HG02885 (cell line): ENCODE measurements around the gene EIF4G2.
"Not testable (repeated sequence)": the region's sequence is repeated elsewhere in the genome, so short reads cannot be mapped to it uniquely, and the experiment has no call there.

ENCODE experiments used
- ATAC-seq: cut with Tn5 transposase; IDR thresholded peaks from one replicate; pipeline ENCODE4 v1.9.1; 2021; ENCODE audit warnings: mild to moderate bottlenecking; ENCODE audit not compliant: unreplicated experiment, poor library complexity

EIF4G2 gene

DNA sequence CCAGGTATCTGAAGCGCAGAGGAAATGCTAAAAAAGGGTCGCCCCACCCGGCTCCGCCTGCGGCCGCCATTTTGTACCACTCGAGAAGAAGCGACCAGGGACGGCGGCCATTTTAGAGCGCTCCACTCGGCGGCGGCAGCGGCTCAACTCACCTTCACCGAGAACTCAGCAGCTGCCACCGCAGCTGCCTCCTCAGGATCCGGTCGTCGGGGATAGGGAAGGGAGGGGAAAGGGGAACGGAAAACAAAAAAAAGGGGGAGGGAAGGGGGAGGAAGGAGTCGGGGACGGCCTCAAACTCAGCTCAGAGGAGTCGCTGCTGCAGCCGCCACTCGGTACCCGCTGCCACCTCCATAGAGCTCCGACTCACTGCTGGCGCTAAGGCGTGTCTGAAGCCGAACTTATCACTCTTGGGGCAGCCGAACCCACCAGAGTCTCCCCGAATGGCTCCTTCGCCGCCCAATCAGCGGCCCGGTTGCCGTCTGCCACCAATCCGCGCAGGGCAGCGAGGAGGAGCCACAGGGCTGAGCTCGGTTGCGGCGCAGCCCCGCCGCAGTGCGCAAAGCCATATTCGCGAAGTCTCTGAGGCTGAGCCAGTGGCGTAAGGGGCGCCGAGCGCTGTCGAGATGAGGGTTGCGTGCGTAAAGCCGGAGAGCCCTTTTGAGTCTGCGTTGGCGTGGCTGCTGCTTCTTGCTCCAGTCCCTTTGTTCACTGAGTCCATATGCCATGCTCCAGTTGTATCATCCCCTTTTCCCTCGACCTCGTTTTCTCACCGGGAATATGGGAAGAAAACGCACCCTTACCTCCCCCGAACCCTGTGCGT, at the start of gene EIF4G2:
Gene EIF4G2, minus strand, starts transcription at position 374 of the 820 bp plus-strand sequence.
- peak; percentile 91 for ATAC-seq

DNA sequence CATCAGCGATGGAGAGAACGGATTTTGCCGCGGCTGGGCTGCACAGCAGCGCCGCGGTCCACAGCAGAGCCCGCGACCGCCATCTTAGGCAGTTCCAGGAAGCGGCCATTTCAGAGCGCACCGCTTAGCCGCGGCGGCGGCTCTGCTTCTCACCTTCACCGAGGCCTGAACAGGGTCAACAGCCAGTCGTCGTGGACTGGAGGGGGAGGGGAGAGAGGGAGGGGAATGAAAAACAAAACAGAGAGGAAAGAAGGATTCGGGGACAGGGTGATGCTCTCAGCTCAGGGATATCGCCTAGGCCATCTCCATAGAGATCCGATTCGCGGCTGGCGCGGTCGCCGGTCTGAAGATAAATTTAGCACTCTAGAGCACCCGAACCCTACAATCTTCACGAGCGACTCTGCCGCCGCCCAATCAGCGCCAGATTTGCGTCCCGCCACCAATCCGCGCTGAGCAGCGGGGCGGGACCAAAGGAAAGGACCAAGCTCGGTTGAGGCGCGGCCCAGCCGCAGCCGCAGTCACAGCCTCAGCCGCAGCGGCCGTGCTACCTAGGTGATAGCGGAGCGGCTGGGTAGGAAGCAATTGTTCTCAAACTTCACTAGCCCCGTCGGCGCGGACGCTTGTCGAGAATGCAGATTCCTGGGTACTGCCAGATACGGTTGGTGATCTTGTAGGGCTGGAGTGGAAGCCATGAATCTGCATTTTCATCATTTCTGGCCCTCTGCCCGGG, 49.1 kb upstream of the EIF4G2 start, which contains the start of gene ZBED5:
Gene ZBED5, minus strand, starts transcription at position 345 of the 730 bp plus-strand sequence. CDS start 3,108 bp downstream, outside the sequence.
- ATAC-seq: peak; percentile 93

DNA sequence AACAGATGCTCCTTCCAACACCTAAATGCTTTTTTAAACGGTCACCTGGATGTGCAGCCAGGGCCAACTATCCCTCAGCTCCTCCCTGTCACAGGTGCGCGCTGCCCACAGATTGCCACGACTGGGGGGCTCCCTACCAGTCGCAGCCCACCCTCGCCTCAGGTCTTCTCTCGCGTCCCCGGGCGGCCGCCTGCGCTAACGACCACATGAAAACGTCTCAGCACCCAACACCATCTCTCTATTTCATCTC, 48.7 kb upstream of the EIF4G2 start:
- peak; percentile 24 for ATAC-seq

DNA sequence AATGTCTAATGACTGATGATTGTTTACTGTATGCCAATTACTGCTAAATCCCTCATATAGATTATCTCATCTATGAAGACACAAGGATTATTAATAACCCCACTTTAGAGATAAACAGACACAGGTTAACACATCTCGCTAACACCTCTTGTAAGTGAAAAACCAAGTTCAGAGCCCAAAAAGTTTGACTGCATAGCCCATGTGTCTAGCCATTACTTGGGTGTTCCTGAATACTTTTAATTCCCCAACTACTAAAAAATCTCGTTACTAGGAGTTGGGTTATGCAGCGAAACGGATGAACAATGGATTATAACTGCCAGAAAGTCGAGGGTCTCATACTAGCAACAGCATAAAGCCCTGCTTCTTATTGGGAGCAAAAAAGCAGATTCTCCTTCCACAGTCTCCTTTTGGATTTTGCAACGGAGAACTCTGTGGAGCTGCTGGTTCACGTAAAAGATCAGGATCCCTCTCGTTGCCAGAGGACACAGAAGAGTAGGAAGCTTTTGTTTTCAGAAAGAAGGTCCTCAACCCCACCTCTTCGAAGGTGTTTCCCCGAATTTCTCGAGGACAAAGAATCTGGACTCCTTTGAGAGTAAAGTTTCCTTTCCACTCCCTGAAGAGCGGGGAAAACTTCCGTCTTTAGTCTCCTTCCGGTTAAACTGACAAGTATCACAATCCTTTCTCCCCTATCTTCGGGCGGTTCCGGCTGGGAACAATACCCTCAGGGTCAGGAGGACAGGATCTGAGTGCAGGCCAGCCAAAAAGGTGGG, 48.1 kb upstream of the EIF4G2 start:
- peak; percentile 3 for ATAC-seq

DNA sequence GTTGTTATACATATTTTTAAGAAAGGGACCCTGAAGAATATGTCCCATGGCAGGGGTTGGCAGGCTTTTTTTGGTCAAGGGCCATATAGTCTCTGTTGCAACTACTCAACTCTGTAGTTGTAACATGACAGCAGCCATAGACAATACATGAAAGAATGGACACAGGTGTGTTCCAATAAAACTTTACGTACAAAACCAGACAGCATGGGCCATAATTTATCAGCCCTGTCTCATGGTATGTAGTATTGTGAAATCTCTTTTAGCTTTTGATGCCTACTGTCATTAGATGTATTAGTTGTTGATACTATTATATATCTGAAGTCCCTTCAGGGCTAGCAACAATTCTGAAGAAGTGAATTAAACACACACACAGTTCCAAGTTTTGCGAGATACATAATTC, 46.6 kb upstream of the EIF4G2 start:
- no peak for ATAC-seq

DNA sequence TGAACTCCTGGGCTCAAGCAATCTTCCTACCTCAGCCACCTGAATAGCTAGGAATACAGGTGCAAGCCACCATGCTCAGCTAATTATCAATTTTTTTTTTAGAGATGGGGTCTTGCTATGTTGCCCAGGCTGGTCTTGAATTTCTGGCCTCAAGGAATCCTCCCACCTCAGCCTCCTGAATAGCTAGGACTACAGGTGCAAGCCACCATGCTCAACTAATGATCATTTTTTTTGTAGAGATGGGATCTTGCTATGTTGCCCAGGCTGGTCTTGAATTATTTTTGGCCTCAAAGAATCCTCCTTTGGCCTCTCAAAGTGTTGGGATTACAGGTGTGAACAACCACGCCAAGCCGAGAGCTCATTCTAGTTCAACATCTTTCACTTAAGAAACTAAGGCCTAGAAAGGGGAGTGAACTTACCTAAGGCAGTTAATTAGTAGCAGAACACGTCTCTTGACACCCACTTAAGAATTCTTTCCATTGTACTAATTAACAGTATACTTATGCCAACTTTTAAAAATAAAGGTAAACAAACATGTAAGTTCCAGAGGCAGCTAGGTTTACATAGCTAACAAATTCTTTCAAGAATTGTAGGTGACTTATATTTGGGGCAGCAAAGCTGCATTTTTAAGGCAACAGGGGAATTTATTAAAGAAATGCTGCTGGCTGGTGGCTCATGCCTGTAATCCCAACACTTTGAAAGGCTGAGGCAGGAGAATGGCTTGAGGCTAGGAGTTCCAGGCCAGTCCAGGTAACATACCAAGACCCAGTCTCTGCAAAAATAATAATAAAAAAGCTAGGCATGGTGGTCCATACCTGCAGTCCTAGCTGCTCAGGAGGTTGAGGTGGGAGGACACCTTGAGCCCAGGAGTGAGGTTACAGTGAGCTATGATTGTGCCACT, 39.5 kb upstream of the EIF4G2 start:
- no peak for ATAC-seq

DNA sequence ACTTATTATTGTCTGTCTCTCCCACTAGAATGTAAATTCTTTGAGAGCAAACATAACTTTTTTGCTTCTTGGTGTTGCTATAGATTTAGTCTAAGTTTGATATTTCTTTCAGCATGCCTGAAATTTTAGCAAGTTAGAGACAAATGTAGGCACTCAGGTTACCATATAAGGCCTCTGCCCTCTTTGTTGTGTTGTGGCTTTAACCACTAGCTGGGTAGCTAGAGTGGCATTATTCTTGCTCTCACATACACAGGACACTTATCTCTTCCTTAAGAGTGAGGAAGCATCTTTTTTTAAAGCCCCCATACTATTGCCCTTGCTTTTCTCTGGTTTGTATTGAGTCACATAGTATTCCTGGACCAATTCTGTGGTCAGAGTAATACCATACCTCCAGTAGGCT, 37.9 kb upstream of the EIF4G2 start:
- no peak for ATAC-seq

DNA sequence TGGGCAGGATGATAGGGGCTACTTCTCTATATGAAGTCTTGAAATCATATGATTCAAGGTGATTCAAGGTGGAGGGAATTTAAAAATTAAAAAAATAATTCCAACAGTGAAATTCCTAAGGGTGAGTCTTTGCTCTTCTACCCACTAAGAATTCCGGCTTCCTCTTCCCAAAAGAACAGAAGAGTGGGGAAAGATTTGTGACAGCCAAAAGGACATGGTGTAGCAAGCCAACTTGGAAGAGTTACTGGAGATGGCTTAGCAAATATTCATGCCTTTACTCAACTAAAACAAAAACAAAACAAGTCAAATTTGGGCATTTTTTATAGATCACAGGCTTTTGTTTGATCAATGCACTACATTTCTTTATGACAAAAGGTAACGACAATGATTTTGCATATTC, 36.9 kb upstream of the EIF4G2 start:
- no peak for ATAC-seq

DNA sequence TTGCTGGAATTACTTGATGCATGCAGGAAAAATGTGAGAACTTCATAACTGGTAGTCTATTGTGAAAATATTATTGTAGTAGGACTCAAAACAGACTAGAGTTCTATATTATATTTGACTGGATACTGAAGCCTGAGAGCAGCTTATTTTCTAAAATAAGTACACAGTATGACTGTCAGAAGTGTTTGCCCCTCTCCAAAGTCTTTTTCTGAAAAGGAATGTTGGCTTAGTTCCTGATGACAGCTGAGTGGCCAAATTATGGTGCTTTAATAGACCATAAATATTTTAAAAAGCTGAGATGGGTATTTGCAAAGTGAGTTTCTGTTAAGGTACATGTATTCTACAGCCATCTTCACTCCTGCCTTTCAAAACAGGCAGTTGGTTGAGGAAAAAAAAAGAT, 36.1 kb upstream of the EIF4G2 start:
- no peak for ATAC-seq

DNA sequence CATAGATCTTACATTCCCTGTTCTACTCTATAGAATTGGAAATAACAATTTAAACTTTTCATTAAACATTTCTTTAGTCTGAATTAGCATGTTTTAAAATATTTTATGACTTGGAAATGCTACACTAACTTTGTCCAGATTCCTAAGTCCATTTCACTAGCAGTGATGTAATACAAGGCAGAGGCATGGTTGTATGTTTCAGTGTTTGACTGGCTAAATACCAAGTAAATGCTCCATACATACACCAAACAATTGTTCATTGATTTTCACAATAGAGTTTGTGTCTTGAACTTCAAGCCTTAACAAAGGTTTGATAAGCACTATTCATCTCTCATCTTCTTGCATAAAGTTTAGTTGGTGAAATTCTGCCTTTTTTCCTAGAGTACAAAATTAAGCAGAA, 35.6 kb upstream of the EIF4G2 start:
- ATAC-seq: no peak

DNA sequence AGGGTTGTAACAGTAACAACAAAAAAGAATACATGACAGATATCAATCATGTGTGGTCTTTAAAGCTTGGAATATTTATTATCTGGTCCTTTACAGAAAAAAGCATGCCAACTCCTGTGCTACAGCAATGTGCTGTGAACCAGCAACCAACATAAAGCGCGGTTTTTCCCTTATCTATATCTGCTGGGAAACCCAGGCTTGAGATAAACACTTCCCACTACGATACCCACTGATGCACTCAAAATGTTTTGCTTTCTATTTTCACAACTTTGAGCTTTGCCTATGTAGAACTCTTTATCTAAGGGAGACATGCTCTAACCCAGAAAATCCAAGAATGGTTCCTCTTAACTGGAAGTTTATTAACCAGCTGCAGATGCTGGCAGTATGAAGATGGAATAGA, 30.2 kb upstream of the EIF4G2 start:
- no peak for ATAC-seq

DNA sequence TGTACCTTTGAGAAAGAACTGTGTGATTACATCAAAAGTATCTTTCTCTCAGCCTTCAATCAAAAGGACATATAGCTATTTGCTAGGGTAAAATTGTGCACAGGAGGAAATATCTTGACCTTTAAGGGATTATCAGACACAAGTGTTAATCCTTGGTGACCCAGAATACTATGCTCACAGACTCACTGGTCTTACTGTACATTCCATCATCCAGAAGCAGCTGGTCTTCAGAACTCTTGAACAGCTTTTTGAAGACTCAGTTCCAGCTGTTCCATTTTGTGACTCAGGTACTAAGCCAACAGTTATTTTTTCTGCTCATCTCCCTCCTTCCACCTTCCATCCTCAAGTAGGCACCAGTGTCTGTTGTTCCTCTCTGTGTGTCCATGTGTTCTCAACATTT, 29.4 kb upstream of the EIF4G2 start:
- ATAC-seq: no peak

DNA sequence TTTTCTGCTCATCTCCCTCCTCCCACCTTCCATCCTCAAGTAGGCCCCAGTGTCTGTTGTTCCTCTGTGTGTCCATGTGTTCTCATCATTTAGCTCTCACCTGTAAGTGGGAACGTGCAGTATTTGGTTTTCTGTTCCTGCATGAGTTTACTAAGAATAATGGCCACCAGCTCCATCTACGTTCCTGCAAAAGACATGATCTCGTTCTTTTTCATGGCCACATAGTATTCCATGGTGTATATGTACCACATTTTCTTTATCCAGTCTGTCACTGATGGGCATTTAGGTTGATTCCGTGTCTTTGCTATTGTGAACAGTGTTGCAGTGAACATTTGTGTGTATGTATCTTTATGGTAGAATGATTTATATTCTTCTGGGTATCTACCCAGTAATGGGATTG, 28.2 kb upstream of the EIF4G2 start:
- not testable (repeated sequence) for ATAC-seq

DNA sequence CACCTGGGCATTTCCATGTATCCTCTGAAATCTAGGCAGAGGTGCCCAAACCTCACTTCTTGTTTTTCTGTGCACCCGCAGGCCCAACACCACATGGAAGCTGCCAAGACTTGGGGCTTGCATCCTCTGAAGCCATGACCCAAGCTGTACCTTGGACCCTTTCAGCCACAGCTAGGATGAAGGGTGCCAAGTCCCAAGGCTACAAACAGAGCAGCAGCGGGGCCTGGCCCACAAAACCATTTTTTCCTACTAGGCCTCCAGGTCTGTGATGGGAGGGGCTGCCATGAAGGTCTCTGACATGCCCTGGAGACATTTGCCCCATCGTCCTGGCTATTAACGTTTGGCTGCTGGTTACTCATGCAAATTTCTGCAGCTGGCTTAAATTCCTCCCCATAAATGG, 20.4 kb upstream of the EIF4G2 start:
- ATAC-seq: no peak

DNA sequence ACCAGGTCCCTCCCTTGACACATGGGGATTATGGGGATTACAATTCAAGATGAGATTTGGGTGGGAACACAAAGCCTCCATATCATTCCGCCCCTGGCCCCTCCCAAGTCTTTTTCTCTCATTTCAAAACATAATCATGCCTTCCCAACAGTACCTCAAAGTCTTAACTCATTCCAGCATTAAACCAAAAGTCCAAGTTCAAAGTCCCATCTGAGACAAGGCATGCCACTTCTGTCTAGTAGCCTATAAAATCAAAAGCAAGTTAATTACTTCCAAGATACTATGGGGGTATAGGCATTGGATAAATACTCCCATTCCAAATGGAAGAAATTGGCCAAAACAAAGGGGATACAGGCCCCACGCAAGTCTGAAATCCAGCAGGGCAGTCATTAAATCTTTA, 19.7 kb upstream of the EIF4G2 start:
- ATAC-seq: no peak

DNA sequence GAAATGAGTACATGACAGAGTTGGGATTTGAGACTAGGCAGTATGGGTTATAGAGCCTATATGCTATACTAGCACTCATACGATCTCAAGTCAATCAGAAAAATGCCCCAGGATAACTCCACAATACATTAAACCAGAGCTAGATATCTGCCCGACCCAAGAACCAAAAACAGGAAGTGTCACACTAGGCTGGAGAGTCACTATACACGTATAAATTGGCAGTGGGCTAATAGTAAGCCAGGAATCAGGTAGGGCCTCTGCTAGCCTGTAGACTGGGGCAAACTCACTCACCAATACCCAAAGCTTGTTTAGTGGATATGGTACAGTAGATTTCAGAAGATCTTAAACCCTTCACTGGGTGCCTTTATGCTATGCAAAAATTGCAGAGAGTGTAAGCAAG, 16.2 kb upstream of the EIF4G2 start:
- peak; percentile 72 for ATAC-seq

DNA sequence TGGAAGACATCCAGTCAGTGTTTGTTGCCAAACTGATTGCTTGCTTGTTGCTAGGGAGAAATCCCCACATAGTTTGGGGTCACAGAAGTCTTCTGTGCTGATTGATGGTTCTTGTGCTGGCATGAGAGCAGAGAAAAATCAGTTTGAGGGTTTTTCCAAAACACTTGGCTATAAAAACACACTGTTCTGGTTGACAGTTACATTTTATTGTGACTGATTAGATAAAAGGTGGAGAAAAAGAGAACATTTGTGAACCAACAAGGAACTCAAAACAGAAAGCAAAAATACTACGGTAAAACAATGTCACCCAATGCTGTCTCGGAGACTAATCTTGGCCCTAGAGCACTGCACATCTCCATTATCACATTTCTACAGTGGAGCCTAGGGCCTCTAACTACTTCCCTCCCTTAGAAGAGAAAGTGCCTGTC, 14.4 kb upstream of the EIF4G2 start:
- ATAC-seq: no peak

DNA sequence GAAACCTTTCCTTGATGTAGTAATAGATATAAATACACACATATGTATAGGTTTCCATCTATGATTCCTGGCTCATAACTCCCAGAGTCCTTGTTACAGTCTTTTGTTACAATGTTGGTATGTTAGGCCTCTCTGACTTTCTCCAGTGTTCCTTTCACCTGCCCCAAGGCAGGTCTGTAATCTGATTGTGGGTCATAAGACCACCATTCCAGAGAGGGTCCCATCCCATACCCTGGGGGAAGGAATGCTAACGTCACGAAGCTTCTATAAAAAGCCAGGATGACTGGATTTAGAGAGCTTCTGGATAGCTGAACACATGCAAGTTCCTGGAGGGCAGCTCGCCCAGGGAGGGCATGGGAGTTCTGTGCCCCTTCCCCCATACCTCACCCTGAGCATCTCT, 13.8 kb upstream of the EIF4G2 start:
- not testable (repeated sequence) for ATAC-seq

DNA sequence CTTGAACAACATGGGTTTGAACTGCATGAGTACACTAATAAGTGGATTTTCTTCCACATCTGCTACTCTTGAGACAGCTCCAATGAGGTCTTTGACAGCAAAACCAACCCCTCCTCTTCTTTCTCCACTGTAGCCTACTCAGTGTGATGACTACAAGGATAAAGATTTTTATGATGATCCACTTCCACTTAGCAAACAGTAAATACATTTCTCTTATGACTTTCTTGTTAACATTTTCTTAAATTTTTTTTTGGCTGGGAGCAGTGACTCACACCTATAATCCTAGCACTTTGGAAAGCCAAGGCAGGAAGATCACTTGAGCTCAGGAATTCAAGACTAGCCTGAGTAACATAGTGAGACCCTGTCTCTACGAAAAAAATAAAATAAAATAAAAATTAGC, 9.9 kb upstream of the EIF4G2 start:
- ATAC-seq: no peak

DNA sequence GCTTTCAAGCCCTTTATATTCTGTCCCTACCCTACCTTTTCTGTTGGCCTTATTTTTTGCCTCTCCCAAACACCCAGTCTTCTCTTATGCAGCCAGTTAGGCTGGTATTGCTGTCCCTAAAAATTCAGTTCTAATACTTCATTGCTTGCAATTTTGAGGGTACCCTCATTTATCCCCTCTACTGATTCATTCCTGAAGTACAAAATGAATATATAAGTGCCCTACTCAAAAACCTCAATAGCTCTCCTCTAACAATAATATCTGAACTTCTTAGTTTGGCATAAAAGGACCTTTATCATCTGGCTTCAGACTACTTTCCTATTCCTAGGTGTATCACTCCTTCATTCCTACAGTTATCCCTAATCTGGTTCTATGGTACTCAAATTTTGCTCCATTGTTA, 5.2 kb upstream of the EIF4G2 start:
- no peak for ATAC-seq
